Body of pancreas (tissue), 4 donors: ENCODE measurements around the gene APOH.

Experiments
- POLR2A ChIP-seq, 3 donors: fragments of 450-650 bp; IDR thresholded peaks; one replicate each; pipeline ENCODE4 v1.6.1; 2016; ENCODE audit warnings: antibody characterized with exemption in 3 of 3, mild to moderate bottlenecking in 2 of 3
- TF ChIP-seq, protein P1 (sequence below), 7 experiments: fragments of 450-650 bp in 4 of 7; fragments of 200-600 bp in 3 of 7; sonication (generic) in 3 of 7; IDR thresholded peaks; one replicate each; pipeline ENCODE4 v1.5.1; 2016 to 2019; ENCODE audit warnings: antibody characterized with exemption in 7 of 7

DNA sequence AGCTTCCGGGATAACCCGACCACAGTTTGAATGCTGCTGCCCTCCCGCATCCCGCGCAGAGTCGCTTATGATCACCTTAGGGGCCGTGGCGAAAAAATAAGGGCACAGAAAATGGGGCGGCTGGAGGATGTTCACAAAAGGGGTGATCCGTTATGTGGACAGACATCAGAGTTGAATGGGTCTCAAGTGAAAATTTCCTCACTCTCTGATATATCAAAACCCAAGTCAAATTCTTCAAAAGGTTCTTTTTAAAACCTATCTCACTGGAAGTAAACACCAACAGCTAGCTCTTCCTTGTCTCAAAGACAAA, 36.9 kb downstream of the APOH start:
- TF ChIP-seq, protein P1, sequence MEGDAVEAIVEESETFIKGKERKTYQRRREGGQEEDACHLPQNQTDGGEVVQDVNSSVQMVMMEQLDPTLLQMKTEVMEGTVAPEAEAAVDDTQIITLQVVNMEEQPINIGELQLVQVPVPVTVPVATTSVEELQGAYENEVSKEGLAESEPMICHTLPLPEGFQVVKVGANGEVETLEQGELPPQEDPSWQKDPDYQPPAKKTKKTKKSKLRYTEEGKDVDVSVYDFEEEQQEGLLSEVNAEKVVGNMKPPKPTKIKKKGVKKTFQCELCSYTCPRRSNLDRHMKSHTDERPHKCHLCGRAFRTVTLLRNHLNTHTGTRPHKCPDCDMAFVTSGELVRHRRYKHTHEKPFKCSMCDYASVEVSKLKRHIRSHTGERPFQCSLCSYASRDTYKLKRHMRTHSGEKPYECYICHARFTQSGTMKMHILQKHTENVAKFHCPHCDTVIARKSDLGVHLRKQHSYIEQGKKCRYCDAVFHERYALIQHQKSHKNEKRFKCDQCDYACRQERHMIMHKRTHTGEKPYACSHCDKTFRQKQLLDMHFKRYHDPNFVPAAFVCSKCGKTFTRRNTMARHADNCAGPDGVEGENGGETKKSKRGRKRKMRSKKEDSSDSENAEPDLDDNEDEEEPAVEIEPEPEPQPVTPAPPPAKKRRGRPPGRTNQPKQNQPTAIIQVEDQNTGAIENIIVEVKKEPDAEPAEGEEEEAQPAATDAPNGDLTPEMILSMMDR (IDR thresholded peaks at IDR 0.05) = no peak
- TF ChIP-seq POLR2A (IDR thresholded peaks at IDR 0.05) = no peak
